ENCODE results near the gene TMPO.

DNA sequence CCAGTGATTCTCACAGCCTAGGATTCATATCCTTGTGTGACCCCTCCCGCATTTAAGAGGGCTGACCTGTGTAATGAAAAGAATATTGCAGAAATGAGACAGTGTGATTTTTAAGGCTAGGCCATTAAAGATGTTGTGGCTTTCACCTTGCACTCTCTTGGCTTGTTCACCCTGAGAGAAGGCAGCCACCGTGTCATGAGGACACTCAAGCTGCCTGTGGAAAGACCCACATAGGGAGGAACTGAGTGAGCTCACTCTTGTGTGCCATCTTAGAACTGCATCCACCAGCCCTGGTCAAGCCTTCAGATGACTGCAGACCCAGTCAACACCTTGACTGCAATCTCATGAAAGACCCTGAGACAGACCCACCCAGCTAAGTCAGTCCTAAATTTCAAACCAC lies 46.3 kb upstream of the TMPO start:
- TF ChIP-seq YY1 (IDR thresholded peaks at IDR 0.05; ENCODE audit: low read depth, low read length) (no peak), RELA (IDR thresholded peaks at IDR 0.05; ENCODE audit: borderline replicate concordance, partially characterized antibody) (no peak), ETV6 (conservative IDR thresholded peaks at IDR 0.05 in 1 of 2, IDR thresholded peaks at IDR 0.05 in 1 of 2; ENCODE audit: borderline replicate concordance in 1 of 2, low read depth in 1 of 2) (no peak)
- TF ChIP-seq, protein P1, sequence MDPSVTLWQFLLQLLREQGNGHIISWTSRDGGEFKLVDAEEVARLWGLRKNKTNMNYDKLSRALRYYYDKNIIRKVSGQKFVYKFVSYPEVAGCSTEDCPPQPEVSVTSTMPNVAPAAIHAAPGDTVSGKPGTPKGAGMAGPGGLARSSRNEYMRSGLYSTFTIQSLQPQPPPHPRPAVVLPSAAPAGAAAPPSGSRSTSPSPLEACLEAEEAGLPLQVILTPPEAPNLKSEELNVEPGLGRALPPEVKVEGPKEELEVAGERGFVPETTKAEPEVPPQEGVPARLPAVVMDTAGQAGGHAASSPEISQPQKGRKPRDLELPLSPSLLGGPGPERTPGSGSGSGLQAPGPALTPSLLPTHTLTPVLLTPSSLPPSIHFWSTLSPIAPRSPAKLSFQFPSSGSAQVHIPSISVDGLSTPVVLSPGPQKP (IDR thresholded peaks at IDR 0.05; ENCODE audit: low read depth, low read length): no peak
- TF ChIP-seq, protein P2, sequence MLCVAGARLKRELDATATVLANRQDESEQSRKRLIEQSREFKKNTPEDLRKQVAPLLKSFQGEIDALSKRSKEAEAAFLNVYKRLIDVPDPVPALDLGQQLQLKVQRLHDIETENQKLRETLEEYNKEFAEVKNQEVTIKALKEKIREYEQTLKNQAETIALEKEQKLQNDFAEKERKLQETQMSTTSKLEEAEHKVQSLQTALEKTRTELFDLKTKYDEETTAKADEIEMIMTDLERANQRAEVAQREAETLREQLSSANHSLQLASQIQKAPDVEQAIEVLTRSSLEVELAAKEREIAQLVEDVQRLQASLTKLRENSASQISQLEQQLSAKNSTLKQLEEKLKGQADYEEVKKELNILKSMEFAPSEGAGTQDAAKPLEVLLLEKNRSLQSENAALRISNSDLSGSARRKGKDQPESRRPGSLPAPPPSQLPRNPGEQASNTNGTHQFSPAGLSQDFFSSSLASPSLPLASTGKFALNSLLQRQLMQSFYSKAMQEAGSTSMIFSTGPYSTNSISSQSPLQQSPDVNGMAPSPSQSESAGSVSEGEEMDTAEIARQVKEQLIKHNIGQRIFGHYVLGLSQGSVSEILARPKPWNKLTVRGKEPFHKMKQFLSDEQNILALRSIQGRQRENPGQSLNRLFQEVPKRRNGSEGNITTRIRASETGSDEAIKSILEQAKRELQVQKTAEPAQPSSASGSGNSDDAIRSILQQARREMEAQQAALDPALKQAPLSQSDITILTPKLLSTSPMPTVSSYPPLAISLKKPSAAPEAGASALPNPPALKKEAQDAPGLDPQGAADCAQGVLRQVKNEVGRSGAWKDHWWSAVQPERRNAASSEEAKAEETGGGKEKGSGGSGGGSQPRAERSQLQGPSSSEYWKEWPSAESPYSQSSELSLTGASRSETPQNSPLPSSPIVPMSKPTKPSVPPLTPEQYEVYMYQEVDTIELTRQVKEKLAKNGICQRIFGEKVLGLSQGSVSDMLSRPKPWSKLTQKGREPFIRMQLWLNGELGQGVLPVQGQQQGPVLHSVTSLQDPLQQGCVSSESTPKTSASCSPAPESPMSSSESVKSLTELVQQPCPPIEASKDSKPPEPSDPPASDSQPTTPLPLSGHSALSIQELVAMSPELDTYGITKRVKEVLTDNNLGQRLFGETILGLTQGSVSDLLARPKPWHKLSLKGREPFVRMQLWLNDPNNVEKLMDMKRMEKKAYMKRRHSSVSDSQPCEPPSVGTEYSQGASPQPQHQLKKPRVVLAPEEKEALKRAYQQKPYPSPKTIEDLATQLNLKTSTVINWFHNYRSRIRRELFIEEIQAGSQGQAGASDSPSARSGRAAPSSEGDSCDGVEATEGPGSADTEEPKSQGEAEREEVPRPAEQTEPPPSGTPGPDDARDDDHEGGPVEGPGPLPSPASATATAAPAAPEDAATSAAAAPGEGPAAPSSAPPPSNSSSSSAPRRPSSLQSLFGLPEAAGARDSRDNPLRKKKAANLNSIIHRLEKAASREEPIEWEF (IDR thresholded peaks at IDR 0.05; ENCODE audit: insufficient replicate concordance, low read depth, low read length): no peak
- TF ChIP-seq, protein P3, sequence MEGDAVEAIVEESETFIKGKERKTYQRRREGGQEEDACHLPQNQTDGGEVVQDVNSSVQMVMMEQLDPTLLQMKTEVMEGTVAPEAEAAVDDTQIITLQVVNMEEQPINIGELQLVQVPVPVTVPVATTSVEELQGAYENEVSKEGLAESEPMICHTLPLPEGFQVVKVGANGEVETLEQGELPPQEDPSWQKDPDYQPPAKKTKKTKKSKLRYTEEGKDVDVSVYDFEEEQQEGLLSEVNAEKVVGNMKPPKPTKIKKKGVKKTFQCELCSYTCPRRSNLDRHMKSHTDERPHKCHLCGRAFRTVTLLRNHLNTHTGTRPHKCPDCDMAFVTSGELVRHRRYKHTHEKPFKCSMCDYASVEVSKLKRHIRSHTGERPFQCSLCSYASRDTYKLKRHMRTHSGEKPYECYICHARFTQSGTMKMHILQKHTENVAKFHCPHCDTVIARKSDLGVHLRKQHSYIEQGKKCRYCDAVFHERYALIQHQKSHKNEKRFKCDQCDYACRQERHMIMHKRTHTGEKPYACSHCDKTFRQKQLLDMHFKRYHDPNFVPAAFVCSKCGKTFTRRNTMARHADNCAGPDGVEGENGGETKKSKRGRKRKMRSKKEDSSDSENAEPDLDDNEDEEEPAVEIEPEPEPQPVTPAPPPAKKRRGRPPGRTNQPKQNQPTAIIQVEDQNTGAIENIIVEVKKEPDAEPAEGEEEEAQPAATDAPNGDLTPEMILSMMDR (IDR thresholded peaks at IDR 0.05 in 2 of 3, conservative IDR thresholded peaks at IDR 0.05 in 1 of 3; ENCODE audit: control insufficient read depth in 2 of 3, extremely low read depth in 1 of 3, insufficient read depth in 1 of 3, low read depth in 3 of 3, low read length in 3 of 3): no peak
- TF ChIP-seq, protein P4, sequence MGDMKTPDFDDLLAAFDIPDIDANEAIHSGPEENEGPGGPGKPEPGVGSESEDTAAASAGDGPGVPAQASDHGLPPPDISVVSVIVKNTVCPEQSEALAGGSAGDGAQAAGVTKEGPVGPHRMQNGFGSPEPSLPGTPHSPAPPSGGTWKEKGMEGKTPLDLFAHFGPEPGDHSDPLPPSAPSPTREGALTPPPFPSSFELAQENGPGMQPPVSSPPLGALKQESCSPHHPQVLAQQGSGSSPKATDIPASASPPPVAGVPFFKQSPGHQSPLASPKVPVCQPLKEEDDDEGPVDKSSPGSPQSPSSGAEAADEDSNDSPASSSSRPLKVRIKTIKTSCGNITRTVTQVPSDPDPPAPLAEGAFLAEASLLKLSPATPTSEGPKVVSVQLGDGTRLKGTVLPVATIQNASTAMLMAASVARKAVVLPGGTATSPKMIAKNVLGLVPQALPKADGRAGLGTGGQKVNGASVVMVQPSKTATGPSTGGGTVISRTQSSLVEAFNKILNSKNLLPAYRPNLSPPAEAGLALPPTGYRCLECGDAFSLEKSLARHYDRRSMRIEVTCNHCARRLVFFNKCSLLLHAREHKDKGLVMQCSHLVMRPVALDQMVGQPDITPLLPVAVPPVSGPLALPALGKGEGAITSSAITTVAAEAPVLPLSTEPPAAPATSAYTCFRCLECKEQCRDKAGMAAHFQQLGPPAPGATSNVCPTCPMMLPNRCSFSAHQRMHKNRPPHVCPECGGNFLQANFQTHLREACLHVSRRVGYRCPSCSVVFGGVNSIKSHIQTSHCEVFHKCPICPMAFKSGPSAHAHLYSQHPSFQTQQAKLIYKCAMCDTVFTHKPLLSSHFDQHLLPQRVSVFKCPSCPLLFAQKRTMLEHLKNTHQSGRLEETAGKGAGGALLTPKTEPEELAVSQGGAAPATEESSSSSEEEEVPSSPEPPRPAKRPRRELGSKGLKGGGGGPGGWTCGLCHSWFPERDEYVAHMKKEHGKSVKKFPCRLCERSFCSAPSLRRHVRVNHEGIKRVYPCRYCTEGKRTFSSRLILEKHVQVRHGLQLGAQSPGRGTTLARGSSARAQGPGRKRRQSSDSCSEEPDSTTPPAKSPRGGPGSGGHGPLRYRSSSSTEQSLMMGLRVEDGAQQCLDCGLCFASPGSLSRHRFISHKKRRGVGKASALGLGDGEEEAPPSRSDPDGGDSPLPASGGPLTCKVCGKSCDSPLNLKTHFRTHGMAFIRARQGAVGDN (IDR thresholded peaks at IDR 0.05): no peak

Data from GM12878 (cell line).